ENCODE data around the gene TMEM59L. TPM values are rescaled to one million over a fixed set of nuclear protein-coding genes. Genes with fewer than 3 reads are reported as not detected.

Gene TMEM59L
- total RNA-seq, 1 donor from 2014 or later = 0.79 TPM

GRCh38 chr19:18629166-18630088 lies 16.8 kb downstream of the TMEM59L start:
- no peak for FAIRE-seq
- DNase-seq (ENCODE audit: low read depth) = no peak
- H3K27me3 ChIP-seq (ENCODE audit: control insufficient read depth, insufficient read depth, low read length) = no peaks in the 10 kb centered on the region
- no peak for TF ChIP-seq CTCF (IDR thresholded peaks at IDR 0.05; ENCODE audit: insufficient read depth, low read length, severe bottlenecking)
- no peaks in the 10 kb centered on the region for H3K36me3 ChIP-seq (ENCODE audit: control insufficient read depth, insufficient read depth, low read length)
- no peak overlapping the region for H3K4me3 ChIP-seq (ENCODE audit: low read depth, low read length)

- Histone ChIP-seq H3K36me3 (ENCODE audit: control insufficient read depth, insufficient read depth, low read length) (no peaks in the 10 kb centered on the region), H3K4me3 (ENCODE audit: low read depth, low read length) (no peak overlapping the region), H3K27me3 (ENCODE audit: control insufficient read depth, insufficient read depth, low read length) (no peaks in the 10 kb centered on the region)
- DNase-seq (ENCODE audit: low read depth) (no peak), FAIRE-seq (no peak)
- TF ChIP-seq CTCF (IDR thresholded peaks at IDR 0.05; ENCODE audit: insufficient read depth, low read length, severe bottlenecking) = no peak
Measured at GRCh38 chr19:18633321-18633720, 20.7 kb downstream of the TMEM59L start.

GRCh38 chr19:18634612-18635297 lies 22.1 kb downstream of the TMEM59L start:
- no peak for TF ChIP-seq CTCF (IDR thresholded peaks at IDR 0.05; ENCODE audit: insufficient read depth, low read length, severe bottlenecking)
- H3K4me3 ChIP-seq (ENCODE audit: low read depth, low read length) = no peak overlapping the region
- FAIRE-seq (peak; percentile 77), DNase-seq (ENCODE audit: low read depth) (peak; percentile 37)
- H3K36me3 ChIP-seq (ENCODE audit: control insufficient read depth, insufficient read depth, low read length) = no peaks in the 10 kb centered on the region
- H3K27me3 ChIP-seq (ENCODE audit: control insufficient read depth, insufficient read depth, low read length) = no peaks in the 10 kb centered on the region

- H3K36me3 ChIP-seq (ENCODE audit: control insufficient read depth, insufficient read depth, low read length) = no peaks in the 10 kb centered on the region
Measured at GRCh38 chr19:18635831-18636182, 23.1 kb downstream of the TMEM59L start.

GRCh38 chr19:18636183-18636968 lies 23.7 kb downstream of the TMEM59L start:
- FAIRE-seq (no peak), DNase-seq (ENCODE audit: low read depth) (peak; percentile 89)
- H3K27me3 ChIP-seq (ENCODE audit: control insufficient read depth, insufficient read depth, low read length) = no peaks in the 10 kb centered on the region
- H3K36me3 ChIP-seq (ENCODE audit: control insufficient read depth, insufficient read depth, low read length) = no peaks in the 10 kb centered on the region
- peak overlapping the region; percentile 80 for H3K4me3 ChIP-seq (ENCODE audit: low read depth, low read length)
- no peak for TF ChIP-seq CTCF (IDR thresholded peaks at IDR 0.05; ENCODE audit: insufficient read depth, low read length, severe bottlenecking)

More at GRCh38 chr19:18635831-18636182, 23.1 kb downstream of the TMEM59L start:
- no peaks in the 10 kb centered on the region for H3K27me3 ChIP-seq (ENCODE audit: control insufficient read depth, insufficient read depth, low read length)
- DNase-seq (ENCODE audit: low read depth) = no peak
- no peak for FAIRE-seq
- no peak for TF ChIP-seq CTCF (IDR thresholded peaks at IDR 0.05; ENCODE audit: insufficient read depth, low read length, severe bottlenecking)
- H3K4me3 ChIP-seq (ENCODE audit: low read depth, low read length) = no peak overlapping the region
